Right renal cortex interstitium (tissue), 3 donors: ENCODE measurements around the gene KPNA1. TPM values are rescaled to one million over a fixed set of nuclear protein-coding genes. Genes with fewer than 3 reads are reported as not detected.

Experiments
- DNase-seq, 3 donors: peaks; one replicate each; pipeline ENCODE4 v3.0.0-alpha.2; 2013; ENCODE audit warnings: low read depth in 3 of 3, low spot score in 2 of 3
- polyA plus RNA-seq, 3 donors: library from polyadenylated mRNA; unstranded; fragments of 120-200 nt; gene quantifications; one replicate each; pipeline ENCODE4 v1.2.1, GENCODE V29; 2013; ENCODE audit not compliant: insufficient read length in 3 of 3

Gene KPNA1
- polyA plus RNA-seq, 3 donors: 47.2 to 51.6 (median 51.1) TPM

- no peak for DNase-seq
Observed at GRCh38 chr3:122421101-122421500, 93.6 kb downstream of the KPNA1 start.

GRCh38 chr3:122416966-122417365 is 97.8 kb downstream of the KPNA1 start:
- peak in 2 of 3 donors; percentile 1 to 6 for DNase-seq

- peak; percentile 98 to 99 (median 99) for DNase-seq
Observed at GRCh38 chr3:122415762-122416654, 98.7 kb downstream of the KPNA1 start, which contains the start of gene WDR5B. WDR5B (minus strand) TSS chr3:122416062; CDS start chr3:122415528, 534 bp downstream.

- DNase-seq: peak in 1 of 3 donors; percentile 9
Observed at GRCh38 chr3:122415104-122415744, 99.5 kb downstream of the KPNA1 start.

GRCh38 chr3:122414391-122414790 is 100.3 kb downstream of the KPNA1 start:
- DNase-seq: no peak

DNA sequence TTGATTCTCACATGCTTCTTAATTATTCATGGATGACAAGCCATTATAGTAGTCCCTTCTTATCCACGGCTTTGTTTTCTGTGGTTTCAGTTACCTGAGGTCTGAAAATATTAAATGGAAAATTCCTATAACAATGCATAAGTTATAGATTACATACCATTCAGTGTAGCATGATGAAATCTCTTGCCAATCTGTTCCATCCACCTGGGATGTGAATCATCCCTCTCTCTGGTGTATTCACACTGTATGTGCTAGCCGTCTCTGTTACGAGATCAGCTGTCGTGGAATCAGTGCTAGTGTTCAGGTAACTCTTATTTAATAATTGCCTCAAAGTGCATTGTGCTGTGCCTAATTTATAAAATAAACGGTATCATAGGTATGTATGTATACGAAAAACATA is 104.1 kb downstream of the KPNA1 start:
- no peak for DNase-seq

DNA sequence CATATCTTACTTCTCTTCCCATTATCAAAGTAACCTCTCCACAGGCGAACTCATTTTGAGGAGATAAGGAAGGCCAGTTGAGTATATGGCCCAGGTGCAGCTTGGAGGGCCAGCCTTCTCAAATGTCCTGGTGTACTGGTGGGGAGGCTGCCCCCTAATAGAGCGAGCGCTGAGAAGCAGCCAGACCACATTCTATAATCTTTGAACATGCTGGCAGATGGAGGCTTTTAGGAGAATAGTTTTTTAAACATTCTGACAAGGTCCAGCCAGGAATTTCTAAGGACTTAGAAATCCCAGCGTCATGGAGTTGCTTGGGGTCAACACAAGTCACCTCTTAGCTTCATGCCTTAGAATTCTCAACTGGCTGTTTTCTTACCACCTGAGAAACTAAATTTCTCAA is 104.6 kb downstream of the KPNA1 start:
- no peak for DNase-seq

DNA sequence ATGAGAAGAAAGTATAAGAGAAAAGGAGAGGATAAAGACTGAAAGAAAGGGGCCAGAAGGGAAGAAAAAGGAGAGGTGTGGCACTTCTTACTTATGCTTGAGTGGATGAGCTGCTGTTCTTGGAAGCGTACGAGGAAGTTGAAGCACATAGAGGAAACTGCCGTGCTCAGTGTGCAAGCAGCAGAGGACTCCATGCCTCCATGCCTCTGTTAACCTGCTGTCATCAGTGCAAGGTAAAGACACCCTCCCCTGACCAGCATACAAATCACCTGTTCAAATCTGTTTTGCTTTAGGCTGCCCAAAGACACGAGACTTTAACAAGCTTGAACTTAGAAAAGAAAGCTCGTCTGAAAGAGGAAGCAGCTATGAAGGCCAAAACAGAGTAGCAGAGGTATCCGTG is 105.3 kb downstream of the KPNA1 start:
- no peak for DNase-seq

DNA sequence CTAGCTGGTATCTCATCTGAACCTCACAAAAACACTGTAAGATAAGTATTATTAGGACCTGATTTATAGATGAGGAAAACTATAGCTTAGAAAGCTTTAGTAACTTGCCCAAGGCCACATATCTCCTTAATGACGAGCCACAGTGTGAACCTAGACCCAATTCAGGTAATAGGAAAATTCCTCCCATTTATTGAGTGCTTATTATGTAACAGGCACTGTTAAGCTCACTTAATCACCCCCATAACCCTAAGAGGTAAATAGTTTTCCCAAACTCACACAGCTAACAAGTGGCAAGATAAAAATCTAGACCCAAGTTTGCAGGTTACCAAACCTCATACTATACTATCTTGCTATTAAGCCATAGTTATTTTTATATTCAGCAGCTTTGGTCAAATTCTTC is 106.8 kb downstream of the KPNA1 start:
- DNase-seq: no peak

DNA sequence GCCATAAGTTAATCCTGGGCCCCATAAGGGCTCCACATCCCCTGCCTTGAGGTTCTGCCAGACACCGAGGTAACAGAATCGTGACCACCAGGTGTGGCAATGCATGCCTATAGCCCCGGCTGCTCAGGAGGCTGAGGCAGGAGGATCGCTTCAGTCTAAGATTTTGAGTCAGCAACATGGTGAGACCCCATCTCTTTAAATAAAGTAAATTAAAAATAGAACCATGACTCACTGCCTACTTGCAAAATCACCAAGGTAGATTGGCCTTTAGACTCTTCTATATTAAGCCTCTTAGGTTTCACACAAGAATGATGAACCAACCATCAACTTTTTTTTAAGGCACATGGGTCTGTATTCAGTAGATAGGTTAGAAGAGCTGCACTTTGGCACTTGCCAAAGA is 108.5 kb downstream of the KPNA1 start:
- DNase-seq: no peak

- no peak for DNase-seq
Observed at GRCh38 chr3:122405015-122405414, 109.7 kb downstream of the KPNA1 start.

DNA sequence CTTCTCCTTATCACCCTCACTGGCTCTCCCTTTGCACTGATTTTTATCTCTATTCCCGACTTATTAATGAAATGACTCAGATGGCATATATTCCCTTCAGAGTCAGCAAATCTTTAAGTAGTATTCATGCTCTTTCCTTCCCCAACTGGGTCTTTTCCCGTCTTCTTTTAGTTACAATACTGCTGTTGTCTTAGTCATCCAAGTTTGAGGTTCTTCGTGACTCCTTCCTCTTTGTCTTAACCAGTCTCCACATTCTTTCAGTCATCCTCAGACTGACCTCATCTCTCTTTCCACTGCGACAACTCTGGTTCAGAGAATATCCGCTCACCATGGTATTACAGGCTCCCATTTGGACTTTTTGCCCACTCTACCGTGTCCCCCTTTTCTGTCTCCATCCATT is 111.2 kb downstream of the KPNA1 start:
- no peak for DNase-seq

GRCh38 chr3:122398920-122399319 is 115.8 kb downstream of the KPNA1 start:
- DNase-seq: no peak

- DNase-seq: no peak
Observed at GRCh38 chr3:122397201-122397600, 117.5 kb downstream of the KPNA1 start.

DNA sequence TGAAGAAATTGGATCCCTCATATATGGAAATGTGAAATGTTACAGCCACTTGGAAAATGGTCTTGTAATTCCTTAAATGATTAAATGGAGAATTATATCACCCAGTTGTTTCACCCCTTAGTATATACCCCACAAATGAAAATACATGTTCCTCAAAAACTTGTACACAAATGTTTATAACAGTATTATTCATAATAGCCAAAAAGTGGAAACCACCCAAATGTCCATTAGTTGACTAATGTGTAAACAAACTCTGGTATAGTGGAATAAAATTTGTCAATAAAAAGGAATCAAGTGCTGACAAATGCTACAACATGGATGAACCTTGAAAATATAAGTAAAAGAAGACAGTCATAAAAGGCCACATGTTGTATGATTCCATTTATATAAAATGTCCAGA is 118.2 kb downstream of the KPNA1 start:
- no peak for DNase-seq

- no peak for DNase-seq
Observed at GRCh38 chr3:122395582-122395981, 119.2 kb downstream of the KPNA1 start.

DNA sequence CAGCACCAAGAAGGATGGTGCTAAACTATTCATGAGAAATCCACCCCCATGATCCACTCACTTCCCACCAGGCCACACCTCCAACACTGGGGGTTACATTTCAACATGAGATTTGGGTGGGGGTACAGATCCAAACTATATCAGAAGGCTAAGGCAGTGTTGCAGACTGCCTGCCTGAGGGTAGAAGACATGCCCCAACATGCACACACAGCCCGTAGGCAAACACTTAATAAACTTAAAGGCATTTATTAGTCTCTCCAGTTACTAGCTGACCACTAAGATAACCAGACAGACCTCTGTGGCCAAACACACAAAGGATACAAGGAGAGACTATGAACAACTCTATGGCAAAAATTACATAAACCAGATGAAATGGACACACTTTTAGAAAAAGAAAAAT is 120.6 kb downstream of the KPNA1 start:
- DNase-seq: no peak

DNA sequence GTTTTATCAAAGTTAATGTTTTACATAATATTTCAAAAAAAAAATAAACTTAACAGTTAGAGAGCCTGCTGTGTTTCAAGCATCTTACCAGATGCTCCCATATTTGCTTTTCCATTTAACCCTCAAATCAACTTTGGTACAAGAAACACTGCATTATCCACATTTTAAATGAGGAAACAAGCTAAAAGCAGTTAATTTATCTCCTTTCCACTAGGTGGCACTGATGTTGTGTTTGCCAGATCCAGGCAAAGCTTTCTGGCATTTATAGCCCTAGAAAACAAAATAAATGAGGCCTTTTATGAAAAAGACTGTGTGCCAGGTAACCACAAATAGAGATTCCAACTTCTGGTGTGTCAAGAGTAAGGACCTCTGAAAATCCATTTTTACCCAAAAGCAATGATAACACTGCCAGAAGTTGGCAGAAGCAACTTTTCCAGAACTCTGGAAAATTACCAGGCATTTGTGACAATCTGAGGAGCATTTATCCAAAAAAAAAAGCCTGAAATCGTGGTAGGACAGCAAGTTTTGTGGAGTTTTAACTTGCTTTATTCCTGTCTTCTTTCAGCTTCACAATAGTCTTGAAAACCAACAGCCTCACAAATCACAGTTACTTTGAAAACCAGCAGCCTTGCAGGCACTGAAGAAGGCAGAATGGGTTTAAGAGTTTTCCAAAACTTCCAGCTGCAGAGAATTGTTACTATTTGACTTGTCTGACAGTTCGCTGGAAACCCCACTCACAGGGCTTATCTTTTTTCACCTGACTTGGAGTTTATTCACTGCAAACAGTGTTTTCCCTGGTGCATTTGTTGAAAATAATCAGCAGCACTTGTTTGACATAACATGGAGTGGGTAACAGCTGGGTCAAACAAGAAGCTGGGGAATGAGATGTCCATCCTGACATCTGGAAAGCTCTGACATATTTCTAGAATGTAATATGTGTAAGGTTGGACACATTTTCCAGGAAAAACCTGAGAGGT is 121.6 kb downstream of the KPNA1 start:
- peak in 1 of 3 donors; percentile 15 for DNase-seq

DNA sequence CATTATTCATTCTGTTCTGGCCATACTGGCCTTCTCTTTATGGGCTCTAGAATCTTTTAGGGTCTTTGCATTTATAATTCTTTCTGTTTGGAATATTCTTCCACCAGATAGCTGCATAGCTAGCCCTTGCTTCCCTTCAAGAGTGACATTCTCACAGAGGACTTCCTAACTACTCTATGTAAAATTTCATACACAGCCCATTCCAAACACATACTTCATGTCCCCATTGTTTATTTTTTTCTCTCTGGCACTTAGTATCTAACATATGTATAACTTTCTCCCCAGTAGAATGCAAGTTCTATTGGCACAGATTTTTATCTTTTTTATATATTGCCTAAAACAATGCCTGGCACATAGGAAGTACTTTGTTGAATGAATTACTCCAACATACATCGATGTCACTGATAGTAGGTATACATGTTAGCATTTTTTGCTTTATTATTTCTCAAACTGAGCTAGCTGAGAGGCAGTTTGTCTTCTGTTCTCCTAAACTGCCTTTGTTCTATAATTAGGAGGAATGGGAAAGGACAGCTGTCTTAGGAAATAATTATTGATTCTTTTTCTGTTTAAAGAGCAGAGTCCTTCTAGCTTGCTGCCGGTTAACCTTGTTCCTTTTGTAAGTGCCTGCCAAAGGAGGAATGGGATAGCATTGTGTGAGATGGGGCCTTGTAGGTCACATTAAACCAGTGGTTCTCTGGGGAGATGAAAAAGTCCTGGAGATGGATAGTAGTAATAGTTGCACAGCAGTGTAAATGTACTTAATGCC is 122.9 kb downstream of the KPNA1 start:
- no peak for DNase-seq

DNA sequence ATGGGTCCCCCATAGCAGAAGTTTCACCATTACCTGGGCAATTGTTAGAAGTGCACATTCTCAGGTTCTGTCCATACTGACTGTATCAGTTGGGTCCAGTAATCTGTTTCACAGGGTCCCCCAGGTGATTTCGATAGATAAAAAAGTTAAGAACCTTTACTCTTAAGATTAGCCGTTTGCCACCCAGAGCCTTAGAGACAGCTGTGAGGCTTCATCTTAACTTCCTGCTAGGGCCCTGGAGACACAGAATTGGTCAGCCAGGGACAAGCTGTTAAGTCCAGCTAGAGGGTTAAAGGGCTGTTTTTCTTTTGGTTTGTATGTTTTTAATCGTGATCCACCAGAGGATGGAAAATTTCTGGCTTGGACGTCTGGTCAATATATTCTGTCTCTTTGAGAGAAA is 124.1 kb downstream of the KPNA1 start:
- no peak for DNase-seq
